Adrenal gland (tissue), 12 donors: Measurements from ENCODE around the gene DNAI7. TPM values are rescaled to one million over a fixed set of nuclear protein-coding genes. Genes with fewer than 3 reads are reported as not detected.

Experiments used
- DNase-seq, 7 donors: peaks; one replicate each; pipeline ENCODE4 v3.0.0-alpha.2; 2019 to 2020
- H3K27ac ChIP-seq, 5 donors: fragments of 200-600 bp; sonication (generic) in 4 of 5; 1 replicate in 3 of 5; 2 replicates in 2 of 5; pipeline versions ENCODE4 v1.5.1 to v1.8.0; 2016 to 2020; ENCODE audit warnings: mild to moderate bottlenecking in 1 of 5
- H3K27me3 ChIP-seq: fragments of 200-600 bp; 2 replicates; pipeline ENCODE4 v1.8.0; 2021
- H3K36me3 ChIP-seq, 2 donors: fragments of 200-600 bp; replicated peaks in 1 of 2; 1 replicate in 1 of 2; 2 replicates in 1 of 2; pipeline versions ENCODE4 v1.5.1 to v1.8.0; 2018 to 2022
- H3K4me1 ChIP-seq, 2 donors: fragments of 200-600 bp; replicated peaks in 1 of 2; 1 replicate in 1 of 2; 2 replicates in 1 of 2; pipeline versions ENCODE4 v1.5.1 to v1.8.0; 2018 to 2021
- H3K4me3 ChIP-seq, 4 donors: fragments of 200-600 bp; sonication (generic) in 3 of 4; one replicate each; pipeline ENCODE4 v1.5.1; 2016 to 2018
- H3K9me3 ChIP-seq, 3 donors: fragments of 200-600 bp; sonication (generic) in 1 of 3; replicated peaks in 1 of 3; 1 replicate in 2 of 3; 2 replicates in 1 of 3; pipeline versions ENCODE4 v1.5.1 to v1.8.0; 2016 to 2021
- CTCF ChIP-seq, 6 experiments: fragments of 450-650 bp in 4 of 6; fragments of 200-600 bp in 2 of 6; sonication (generic) in 1 of 6; IDR thresholded peaks; 1 replicate in 5 of 6; 2 replicates in 1 of 6; pipeline versions ENCODE4 v1.5.1 to v1.8.0; 2016 to 2021; ENCODE audit warnings: antibody characterized with exemption in 6 of 6, mild to moderate bottlenecking in 2 of 6, moderate library complexity in 1 of 6
- POLR2A ChIP-seq, 2 donors: fragments of 450-650 bp; IDR thresholded peaks; one replicate each; pipeline ENCODE4 v1.6.1; 2017; ENCODE audit warnings: antibody characterized with exemption in 2 of 2, mild to moderate bottlenecking in 2 of 2, moderate library complexity in 1 of 2
- WGBS, 4 donors: extraction: QIAGEN DNeasy Blood & Tissue Kit in 2 of 4; methylation state at CpG; one replicate each; pipeline versions ENCODE4 v1.1.5 to v1.1.7; 2013 to 2017; 5-methylcytosine and 5-hydroxymethylcytosine counted together
- intact Hi-C, 2 donors: fragments of 100-400 bp; cut with DNase I; formaldehyde crosslinking; loops; one replicate each; pipeline versions ENCODE4 v1.14.1 to v1.15.0; 2022 to 2023
- polyA plus RNA-seq, 3 donors: library from polyadenylated mRNA; stranded (reverse); fragments of 200-250 nt in 2 of 3; fragments of 350-450 nt in 1 of 3; fragmentation: Illumina TruSeq in 1 of 3; extraction: RNeasy Lipid Tissue Mini Kit (QIAGEN cat#74804) in 1 of 3; gene quantifications; one replicate each; pipeline ENCODE4 v1.2.3, GENCODE V29; 2013 to 2014
- total RNA-seq, 9 donors: library from RNA; depleted of rRNA in 4 of 9; stranded (reverse); fragments of >200 nt in 4 of 9; fragments of 120-200 nt in 1 of 9; fragmentation: NEBNext Ultra II Directional in 1 of 9; extraction: Animal tissue kit (Norgen Biotek cat#: 25700) in 1 of 9; gene quantifications; one replicate each; pipeline versions ENCODE4 v1.1.0 to v1.2.4, GENCODE V29; 2013 to 2023
- donor health status: healthy with polysubstance abuse.
- donor health status: Bipolar disorder and iron deficiency.
- donor health status: DM: yes; HTN: yes; CAD: no.
- donor health status: DM: no; HTN: no; CAD: no.
- donor health status: DM: no; HTN: no; CAD: no.
- donor health status: DM: yes; HTN: yes; CAD: no.

Gene DNAI7
- total and polyA plus RNA-seq, 12 donors, result 0.29 to 2.3 (median 0.86) TPM

DNA sequence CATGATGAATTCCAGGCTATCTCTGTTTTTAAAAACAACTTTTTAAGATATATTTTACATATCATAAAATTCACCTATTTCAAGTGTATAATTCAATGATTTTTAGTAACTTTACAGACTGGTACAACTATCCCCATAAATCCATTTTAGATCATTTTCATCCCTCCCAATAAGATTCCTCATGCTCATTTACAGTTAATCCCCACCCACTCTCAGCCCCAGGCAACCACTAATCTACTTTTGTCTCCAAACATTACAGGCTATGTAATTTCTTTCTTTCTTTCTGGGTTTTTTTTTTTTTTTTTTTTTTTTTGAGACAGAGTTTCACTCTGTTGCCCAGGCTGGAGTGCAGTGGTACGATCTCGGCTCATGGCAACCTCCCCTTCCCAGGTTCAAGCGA, 81.3 kb downstream of the DNAI7 start:
- intact Hi-C loops, result no loop called here
- WGBS, 4 donors, result 94 to 97% (median 95%) methylated on average over 3 of the region's 3 CpGs

DNA sequence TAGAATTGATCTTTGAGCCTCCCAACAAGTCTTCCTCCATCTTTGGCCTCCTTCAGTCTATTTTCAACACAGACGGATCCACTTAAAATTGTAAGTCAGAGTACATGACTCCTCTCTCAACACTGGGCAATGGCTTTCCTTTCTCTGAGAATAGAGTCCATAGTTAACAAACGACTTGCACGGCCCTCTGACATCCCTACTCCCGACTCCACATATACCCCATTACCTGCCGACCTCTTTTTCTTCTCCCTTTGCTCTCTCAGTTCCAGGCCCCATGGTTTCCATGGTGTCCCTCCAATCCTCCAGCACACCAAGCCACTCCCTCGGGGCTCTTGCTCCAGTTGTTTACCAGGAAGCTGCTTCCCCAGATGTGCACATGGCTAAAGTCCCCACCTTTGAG, 84.7 kb downstream of the DNAI7 start:
- no peak for DNase-seq
- Histone ChIP-seq H3K4me3 (no peak overlapping the region), H3K27me3 (no peaks in the 10 kb centered on the region), H3K9me3 (no peaks in the 10 kb centered on the region), H3K36me3 (no peaks in the 10 kb centered on the region), H3K27ac (no peak overlapping the region), H3K4me1 (no peaks in the 10 kb centered on the region)
- no peak for TF ChIP-seq POLR2A (IDR thresholded peaks at IDR 0.05)
- no peak for TF ChIP-seq CTCF (IDR thresholded peaks at IDR 0.05)
- WGBS, 4 donors, result 87 to 92% (median 89%) methylated on average over 6 of the region's 6 CpGs
- intact Hi-C loops, result no loop called here

More for the DNA sequence above, 81.3 kb downstream of the DNAI7 start:
- Histone ChIP-seq H3K27ac (no peak overlapping the region), H3K4me3 (no peak overlapping the region), H3K36me3 (no peaks in the 10 kb centered on the region), H3K4me1 (no peaks in the 10 kb centered on the region), H3K27me3 (no peaks in the 10 kb centered on the region), H3K9me3 (no peaks in the 10 kb centered on the region)
- no peak for DNase-seq
- TF ChIP-seq POLR2A (IDR thresholded peaks at IDR 0.05) (no peak), CTCF (IDR thresholded peaks at IDR 0.05) (no peak)

DNA sequence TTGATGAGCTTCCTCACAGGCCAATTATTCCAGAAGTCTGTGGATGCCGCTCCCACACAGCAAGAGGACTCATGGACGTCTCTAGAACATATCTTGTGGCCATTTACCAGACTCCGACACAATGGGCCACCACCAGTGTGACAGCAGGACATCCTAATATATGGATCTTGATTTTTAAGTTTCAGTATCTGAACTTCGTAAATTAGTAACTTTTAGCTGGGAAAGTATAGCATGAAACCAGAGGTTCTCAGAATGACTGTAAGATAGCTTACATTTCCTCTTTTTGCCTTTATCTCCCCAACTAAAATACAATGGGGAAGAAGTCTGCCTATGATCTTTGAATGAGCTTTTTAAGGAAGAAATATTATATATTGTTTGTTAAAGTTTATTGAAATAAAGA, 87.0 kb downstream of the DNAI7 start:
- 75 to 91% (median 87%) methylated on average over 4 of the region's 4 CpGs for WGBS, 4 donors
- DNase-seq, result no peak
- intact Hi-C loops, result no loop called here
- Histone ChIP-seq H3K36me3 (no peaks in the 10 kb centered on the region), H3K27ac (no peak overlapping the region), H3K27me3 (no peaks in the 10 kb centered on the region), H3K4me3 (no peak overlapping the region), H3K4me1 (no peaks in the 10 kb centered on the region), H3K9me3 (no peaks in the 10 kb centered on the region)
- no peak for TF ChIP-seq POLR2A (IDR thresholded peaks at IDR 0.05)
- no peak for TF ChIP-seq CTCF (IDR thresholded peaks at IDR 0.05)

DNA sequence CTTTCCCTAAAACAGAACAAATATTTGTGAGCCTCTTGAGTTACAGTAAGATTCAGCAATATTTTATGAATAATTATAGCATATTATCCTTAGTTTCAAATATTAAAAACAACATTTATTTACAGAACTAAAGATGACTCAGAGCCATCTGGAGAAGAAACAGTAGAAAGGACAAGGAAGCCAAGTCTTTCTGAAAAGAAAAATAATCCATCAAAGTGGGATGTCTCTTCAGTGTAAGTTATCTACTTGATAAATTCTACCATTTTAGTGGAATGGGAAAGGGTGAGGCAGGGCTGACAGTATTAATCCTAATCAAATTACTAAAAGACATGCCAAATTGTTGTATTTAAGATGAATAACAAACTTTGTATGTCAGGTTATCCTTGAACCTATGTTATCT, 88.1 kb downstream of the DNAI7 start:
- no peak for DNase-seq
- intact Hi-C loops, result no loop called here
- Histone ChIP-seq H3K36me3 (no peaks in the 10 kb centered on the region), H3K4me1 (no peaks in the 10 kb centered on the region), H3K4me3 (no peak overlapping the region), H3K27me3 (no peaks in the 10 kb centered on the region), H3K9me3 (no peaks in the 10 kb centered on the region), H3K27ac (no peak overlapping the region)
- TF ChIP-seq POLR2A (IDR thresholded peaks at IDR 0.05), result no peak
- TF ChIP-seq CTCF (IDR thresholded peaks at IDR 0.05), result no peak
